Measurements from ENCODE around the gene ZNF792. TPM values are rescaled to one million over a fixed set of nuclear protein-coding genes. Genes with fewer than 3 reads are reported as not detected.
"Not testable (repeated sequence)": the region's sequence is repeated elsewhere in the genome, so short reads cannot be mapped to it uniquely, and the experiment has no call there.

ZNF792 gene
- total RNA-seq, 1 experiment from 2014 or later, result 2.5 TPM

DNA sequence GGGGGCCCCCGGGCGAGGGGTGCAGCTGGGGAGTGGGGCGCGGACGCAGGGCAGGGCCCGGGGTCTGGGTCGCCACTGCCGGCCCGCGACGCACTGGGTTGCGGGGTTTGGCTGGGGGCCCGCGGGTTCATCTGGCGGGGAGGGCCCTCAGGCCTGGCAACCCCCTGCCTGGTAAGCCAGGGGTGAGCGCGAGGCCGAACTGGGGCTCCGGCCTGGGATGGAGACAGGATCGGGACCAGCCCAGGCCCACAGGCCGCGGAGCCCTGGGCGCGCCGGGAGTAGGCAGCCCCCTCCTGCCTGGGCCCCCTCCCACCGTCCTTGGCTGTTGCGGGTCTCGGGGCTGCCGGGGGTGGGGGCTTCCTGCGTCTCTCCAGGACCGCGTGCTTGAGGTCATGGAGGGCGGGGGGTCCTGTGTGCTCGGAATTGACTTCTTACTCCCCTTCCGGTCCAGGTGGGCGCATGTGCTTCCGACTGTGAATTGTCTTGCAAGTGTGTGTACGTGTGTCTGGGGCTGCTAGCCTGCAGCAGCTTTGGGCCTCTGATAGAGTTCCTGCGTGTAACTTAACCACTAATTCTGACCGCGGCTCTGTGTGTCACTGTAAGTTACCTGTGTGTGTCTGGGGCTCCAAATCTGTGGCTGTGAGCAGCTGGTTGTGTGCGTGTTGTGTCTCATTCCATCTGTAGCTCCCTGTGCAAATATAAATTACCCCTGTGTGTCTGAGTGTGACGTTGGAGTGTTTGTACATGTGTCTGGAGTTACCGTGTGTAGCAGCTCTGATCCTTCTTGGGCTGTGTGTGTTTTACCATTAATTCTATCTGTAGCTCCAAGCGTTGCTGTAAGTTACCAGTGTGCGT is 36.8 kb upstream of the ZNF792 start:
- in situ Hi-C loops (cut with HindIII; ENCODE audit: low pct_unique_long_range_greater_than_20kb, low sequenced_read_pairs), result no loop called here
- peak; percentile 12 for DNase-seq (ENCODE audit: low read depth, low spot score)

- no peak for DNase-seq (ENCODE audit: low read depth, low spot score)
- in situ Hi-C loops (cut with HindIII; ENCODE audit: low pct_unique_long_range_greater_than_20kb, low sequenced_read_pairs), result no loop called here
Measured at GRCh38 chr19:35000338-35000646, 36.3 kb upstream of the ZNF792 start.

DNA sequence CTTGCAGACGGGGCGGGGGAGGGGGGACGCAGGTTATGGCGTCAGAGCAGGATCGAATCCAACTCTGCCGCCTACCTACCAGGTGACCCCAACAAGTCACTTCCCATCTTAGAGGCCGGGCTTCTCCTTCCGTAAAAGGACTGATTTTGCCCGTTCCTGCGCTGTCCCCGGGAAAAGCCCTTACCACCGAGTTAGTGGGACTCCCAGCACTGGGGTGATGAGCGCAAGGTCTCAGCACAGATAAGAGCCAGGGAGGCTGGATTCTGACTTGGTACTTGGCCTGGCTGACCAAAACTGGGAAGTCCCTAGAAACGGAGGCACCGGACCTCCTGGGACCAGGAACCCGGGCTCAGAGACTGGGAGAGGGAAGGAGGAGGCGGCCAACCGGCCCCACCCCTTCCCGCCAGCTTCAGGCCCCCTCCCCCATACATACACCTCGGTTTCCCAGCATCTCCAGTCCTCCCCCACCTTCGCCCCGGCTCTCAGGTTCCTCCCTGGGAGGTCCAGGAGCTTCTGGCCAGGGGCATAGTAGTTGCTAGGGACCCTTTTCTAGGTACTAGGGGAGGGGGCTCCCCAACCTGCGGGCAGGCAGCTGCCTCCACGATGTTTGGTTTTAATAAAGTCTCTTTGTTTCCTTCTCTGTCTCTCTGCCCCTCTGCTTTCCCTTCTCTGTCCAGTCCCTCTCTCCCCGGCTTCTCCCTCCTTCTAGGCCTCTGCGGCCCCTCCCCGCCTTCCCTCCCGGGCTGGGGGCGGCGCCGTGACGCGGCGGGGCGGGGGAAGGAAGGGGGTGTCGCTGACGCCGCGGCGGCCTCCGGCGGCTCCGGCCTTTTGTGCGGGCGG is 35.7 kb upstream of the ZNF792 start, which contains the start of gene GRAMD1A:
TSS of gene GRAMD1A (plus strand) at position 826 of the 840 bp plus-strand sequence. CDS start 156 bp downstream, outside the sequence.
- DNase-seq (ENCODE audit: low read depth, low spot score), result peak; percentile 68
- in situ Hi-C loops (cut with HindIII; ENCODE audit: low pct_unique_long_range_greater_than_20kb, low sequenced_read_pairs), result no loop called here

DNA sequence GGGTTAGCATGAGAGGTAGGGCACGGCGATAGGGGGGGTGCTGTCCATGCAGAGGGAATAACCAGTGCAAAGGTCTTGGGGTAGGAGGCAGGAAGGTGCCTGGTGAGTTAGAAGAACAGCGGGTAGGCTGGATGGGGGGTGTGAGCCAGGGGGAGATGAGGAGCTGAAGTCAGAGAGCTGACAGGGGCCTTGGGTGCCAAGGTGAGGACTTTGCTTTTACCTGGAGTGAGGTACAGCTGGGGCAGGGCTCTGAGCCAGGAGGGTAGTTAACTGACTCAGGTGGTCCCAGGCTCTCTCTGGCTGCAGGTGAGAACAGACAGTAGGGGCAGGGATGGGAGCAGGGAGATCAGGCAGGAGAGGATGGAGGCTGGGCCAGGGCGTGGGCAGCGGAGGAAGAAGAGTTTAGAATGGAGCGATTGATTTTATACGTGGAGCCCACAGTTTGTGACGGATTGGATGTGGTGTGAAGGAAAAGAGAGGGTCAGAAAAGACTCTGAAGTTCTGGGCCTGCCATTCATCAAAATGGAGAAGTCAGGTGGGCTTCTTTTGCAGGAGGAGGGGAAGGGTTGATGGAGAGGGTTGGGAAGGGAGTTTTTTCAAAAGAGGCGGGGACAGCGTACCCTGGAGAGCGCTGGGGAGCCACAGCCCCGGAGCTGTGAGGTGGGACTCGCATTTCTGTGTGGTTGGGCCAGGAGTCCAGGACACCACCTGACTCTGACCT is 34.9 kb upstream of the ZNF792 start:
- in situ Hi-C loops (cut with HindIII; ENCODE audit: low pct_unique_long_range_greater_than_20kb, low sequenced_read_pairs), result no loop called here
- DNase-seq (ENCODE audit: low read depth, low spot score), result no peak

- in situ Hi-C loops (cut with HindIII; ENCODE audit: low pct_unique_long_range_greater_than_20kb, low sequenced_read_pairs); DNase-seq (ENCODE audit: low read depth, low spot score): not testable (repeated sequence)
Measured at GRCh38 chr19:34998224-34998623, 34.2 kb upstream of the ZNF792 start.

DNA sequence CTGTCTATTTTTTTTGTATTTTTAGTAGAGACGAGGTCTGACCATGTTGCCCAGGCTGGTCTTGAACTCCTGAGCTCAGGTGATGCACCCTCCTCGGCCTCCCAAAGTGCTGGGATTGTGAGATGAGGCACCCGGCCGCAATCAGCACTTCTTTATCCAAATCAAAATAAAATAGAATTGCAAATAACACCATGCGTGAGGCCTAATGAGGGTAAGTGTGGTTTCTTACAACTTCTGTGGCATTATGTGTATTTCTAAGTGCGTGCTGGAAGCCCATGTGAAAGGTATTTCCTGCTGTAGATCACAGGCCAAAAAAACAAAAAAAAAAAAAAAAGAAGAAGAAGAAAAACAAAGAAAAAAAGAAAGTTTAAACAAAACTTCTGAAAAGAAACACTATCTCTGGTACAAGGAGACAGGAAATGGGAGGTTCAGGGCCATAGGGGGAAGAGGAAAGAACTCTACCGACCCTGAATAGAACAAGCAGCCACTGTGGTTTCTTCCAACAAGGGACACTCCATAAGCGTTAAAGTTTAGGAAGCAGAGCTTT is 33.1 kb upstream of the ZNF792 start:
- DNase-seq (ENCODE audit: low read depth, low spot score), result no peak
- in situ Hi-C loops (cut with HindIII; ENCODE audit: low pct_unique_long_range_greater_than_20kb, low sequenced_read_pairs), result no loop called here

GRCh38 chr19:34995551-34995950 is 31.5 kb upstream of the ZNF792 start:
- no peak for DNase-seq (ENCODE audit: low read depth, low spot score)
- in situ Hi-C loops (cut with HindIII; ENCODE audit: low pct_unique_long_range_greater_than_20kb, low sequenced_read_pairs), result no loop called here

- no peak for DNase-seq (ENCODE audit: low read depth, low spot score)
- in situ Hi-C loops (cut with HindIII; ENCODE audit: low pct_unique_long_range_greater_than_20kb, low sequenced_read_pairs), result no loop called here
Measured at GRCh38 chr19:34994643-34995541, 30.9 kb upstream of the ZNF792 start.

DNA sequence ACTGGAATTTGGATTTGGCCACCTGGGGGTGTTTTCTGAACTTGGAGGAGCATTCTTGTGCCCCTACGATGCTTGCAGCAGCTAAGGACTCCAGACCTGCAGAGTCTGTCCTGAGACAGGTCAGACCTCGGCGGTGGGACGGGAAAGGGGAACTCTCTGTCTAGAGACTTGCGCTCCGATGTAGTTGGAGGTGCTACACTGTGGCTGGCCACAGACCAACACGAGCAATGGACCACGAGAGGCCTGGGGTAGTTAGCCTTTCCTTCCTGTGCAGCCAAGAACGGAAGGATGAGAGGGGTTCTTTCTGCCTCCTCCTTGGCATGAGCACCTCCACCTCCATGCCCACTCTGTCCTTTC is 30.2 kb upstream of the ZNF792 start:
- in situ Hi-C loops (cut with HindIII; ENCODE audit: low pct_unique_long_range_greater_than_20kb, low sequenced_read_pairs), result no loop called here
- no peak for DNase-seq (ENCODE audit: low read depth, low spot score)

DNA sequence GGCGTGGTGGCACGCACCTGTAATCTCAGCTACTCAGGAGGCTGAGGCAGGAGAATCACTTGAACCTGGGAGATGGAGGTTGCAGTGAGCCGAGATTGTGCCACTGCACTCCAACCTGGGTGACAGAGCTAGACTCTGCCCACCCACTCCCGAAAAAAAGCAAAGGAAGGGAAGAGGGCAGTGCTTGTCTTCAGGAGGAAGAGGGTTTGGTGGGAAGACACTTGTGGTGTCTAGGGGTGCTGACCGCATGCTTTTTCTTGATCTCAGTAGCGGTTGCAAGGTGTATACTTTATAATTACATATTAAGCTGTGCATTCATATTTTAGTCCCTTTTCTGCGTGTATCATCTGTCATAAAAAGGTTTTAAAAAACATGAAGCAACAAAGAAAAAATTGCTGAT is 28.6 kb upstream of the ZNF792 start:
- in situ Hi-C loops (cut with HindIII; ENCODE audit: low pct_unique_long_range_greater_than_20kb, low sequenced_read_pairs); DNase-seq (ENCODE audit: low read depth, low spot score): not testable (repeated sequence)

- in situ Hi-C loops (cut with HindIII; ENCODE audit: low pct_unique_long_range_greater_than_20kb, low sequenced_read_pairs), result no loop called here
- no peak for DNase-seq (ENCODE audit: low read depth, low spot score)
Measured at GRCh38 chr19:34991542-34992333, 27.7 kb upstream of the ZNF792 start.

DNA sequence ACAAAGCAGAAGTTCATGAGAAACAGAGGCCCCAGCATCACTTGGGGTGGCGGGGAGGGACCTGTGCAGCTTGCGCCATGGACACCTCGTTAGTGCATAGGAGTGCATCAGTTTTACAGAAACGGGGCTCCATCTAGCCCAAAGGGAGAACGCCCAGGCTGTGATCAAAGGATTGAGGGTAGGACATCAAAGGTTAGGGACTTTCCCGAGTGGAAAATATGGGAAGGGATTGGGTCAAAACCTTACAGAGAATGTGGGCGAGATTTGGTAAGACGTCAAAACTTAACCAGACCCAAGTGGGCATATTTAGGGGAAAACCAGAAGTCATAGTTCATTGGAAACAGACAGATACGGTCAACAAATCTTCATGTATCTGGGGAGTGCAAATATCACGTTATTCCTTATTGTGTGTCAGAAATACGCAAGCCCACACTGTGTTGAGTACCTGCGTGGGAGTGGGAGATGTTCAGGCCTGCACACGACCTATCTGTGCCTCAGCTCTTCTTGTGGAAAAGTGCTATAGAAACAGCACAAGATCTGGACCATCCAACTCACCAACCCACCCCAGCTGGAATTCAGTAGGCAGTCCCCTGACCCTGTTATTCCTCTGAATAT is 26.7 kb upstream of the ZNF792 start:
- in situ Hi-C loops (cut with HindIII; ENCODE audit: low pct_unique_long_range_greater_than_20kb, low sequenced_read_pairs), result no loop called here
- DNase-seq (ENCODE audit: low read depth, low spot score), result no peak

DNA sequence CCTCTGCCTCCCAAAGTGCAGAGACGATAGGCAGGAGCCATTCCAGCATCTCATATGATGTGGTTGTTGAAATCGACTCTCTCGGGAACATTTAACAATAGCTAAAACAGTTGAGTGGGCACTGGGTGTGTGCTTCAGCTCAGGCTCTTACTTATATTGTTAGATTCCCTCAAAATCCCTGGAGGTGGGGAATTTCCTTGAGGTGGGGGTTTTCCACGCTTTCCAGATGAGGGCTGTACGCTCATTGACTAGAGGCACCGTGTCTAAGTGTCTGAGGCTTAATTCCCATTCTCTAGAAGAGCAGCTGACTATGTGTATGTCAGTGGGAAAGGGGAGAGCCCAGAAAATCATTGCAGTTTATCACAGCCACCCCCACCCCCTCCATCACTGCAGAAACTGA is 25.3 kb upstream of the ZNF792 start:
- DNase-seq (ENCODE audit: low read depth, low spot score), result no peak
- in situ Hi-C loops (cut with HindIII; ENCODE audit: low pct_unique_long_range_greater_than_20kb, low sequenced_read_pairs), result no loop called here

DNA sequence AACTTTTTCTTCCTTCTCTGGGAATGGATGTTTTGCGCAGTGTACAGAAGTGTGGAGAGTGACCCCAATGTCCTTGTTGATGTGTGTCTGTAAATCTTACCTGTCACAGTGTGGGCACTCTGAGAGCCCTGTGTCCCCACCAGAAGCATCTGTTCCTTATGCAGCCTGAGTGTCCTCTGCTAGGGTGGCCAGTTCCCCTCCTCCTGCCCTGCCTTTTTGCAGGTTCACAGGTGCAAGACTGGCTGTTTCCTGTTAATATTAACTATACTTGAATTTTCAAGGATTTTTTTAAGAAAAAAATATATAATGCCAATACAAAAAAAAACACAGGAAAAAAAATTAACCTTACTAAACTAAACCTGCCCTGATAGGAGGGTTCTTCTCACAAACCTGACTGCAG is 24.1 kb upstream of the ZNF792 start:
- DNase-seq (ENCODE audit: low read depth, low spot score), result no peak
- in situ Hi-C loops (cut with HindIII; ENCODE audit: low pct_unique_long_range_greater_than_20kb, low sequenced_read_pairs), result no loop called here

DNA sequence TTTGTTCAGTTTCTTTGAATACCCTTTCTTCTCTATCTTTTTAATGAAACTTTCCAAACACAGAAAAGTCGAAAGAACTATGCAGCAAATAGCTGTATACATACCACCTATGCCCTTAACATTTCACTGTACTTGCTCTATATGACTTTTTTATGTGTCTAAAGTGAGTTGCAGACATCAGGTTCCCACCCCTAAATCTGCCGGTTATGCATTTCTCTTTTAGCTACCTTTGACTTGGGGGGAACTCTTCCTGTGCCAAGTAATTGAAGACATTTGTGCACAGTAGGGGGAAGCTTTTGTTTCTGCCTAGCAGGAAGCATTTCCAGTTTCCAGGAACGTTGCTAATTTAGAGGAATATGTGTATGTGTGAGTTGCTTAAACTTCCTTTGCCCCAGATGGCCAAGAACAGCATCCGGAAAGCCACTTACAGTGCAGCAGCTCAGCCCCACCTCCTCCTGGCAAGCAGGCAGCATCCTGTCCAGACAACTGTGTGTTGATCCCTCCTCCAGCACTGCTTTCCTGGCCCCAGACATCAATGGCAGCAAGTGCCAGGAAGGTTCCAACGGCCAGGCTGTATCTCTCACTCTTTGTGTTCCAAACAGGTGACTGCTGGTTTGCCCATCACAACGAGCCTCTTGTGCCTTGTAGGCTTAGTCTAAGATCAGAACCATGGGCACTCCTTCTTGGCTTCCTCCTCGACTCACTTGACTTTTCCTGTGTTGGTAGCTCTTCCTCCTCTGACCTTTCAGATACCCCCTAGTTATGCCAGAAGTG is 21.4 kb upstream of the ZNF792 start:
- in situ Hi-C loops (cut with HindIII; ENCODE audit: low pct_unique_long_range_greater_than_20kb, low sequenced_read_pairs), result no loop called here
- DNase-seq (ENCODE audit: low read depth, low spot score), result no peak
